Measurements from ENCODE around the gene GRB14.
"Not testable (repeated sequence)": the region's sequence is repeated elsewhere in the genome, so short reads cannot be mapped to it uniquely, and the experiment has no call there.

The GRB14 gene

DNA sequence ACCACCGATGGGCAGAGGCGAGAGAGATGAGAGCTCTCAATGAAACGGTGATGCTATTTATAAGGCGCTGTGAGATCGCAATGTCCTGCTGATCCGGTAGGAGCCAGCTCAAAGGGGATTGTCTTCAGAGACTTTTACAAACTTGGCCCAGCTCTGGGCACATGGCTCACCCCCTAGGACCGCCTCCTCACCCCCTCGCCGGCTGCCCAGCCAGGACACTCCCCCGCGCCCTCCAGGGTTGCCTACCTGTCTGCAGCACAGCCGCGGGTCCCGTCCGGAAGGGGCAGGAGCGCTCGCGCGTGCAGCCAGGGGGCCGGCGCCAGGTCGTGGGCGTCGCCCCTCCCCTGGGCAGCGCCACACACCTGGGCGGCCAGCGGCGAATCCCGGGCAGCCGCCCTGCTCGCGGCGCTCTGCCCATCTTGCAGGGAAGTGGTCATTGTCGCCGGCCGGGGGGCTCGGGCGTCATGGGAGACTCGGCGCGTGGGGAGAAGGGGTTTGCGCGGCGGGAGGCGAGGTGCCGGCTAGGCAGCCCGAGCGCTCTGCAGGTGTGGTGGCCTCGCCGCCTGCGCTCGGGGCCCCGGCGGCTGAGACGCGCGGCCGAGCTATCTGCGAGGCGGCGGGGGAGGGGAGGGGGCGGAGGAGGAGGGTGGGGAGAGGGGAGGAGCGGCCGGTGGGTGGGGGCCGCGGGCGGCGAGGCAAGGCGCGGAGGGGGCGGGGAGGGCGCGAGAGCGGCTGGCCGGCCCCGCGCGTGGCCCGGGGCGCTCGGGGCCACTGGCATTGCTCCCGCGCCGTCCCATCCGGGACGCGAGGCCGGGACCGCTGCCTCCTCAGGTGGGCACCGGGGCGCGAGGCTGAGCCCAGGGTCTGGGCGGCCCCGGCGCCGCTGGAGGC, at the start of gene GRB14:
GRB14 (minus strand) TSS at position 610 of the 891 bp plus-strand sequence; CDS start at position 437, 173 bp downstream.
- no peak for DNase-seq (ENCODE audit: low spot score)

DNA sequence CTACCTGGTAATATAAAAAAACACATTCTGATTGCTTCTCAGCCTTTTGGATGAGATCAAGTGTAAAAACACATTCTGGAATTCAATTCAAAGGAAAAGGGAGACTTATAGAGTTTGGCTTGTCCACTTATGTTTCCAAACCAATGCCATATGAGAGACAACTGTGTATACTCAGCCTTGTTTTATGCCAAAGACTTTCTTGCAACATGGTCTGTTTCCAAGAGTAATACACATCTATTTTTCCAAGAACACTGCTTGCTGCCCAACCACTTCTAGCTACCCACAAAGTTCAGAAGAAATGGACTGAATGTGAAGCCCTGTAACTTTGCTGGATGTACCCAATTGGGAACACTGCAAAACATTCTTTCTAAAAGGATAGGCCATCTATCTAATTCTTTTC, 48.0 kb upstream of the GRB14 start:
- DNase-seq (ENCODE audit: low spot score), result no peak

DNA sequence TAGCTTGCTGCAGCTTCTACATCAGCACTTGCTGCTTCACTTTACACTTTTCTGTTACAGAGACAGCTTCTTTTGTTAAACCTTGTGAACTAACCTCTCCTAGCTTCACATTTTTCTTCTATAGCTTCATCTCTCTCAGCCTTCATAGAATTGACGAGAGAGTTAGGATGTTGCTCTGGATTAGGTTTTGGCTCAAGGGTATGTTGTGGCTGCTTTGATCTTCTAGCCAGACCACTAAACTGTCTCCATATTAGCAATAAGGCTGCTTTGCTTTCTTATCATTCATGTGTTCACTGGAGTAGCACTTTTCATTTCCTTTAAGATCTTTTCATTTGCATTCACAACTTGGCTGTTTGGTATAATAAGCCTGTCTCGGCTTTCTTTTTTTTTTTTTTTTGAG, 46.3 kb upstream of the GRB14 start:
- no peak for DNase-seq (ENCODE audit: low spot score)

DNA sequence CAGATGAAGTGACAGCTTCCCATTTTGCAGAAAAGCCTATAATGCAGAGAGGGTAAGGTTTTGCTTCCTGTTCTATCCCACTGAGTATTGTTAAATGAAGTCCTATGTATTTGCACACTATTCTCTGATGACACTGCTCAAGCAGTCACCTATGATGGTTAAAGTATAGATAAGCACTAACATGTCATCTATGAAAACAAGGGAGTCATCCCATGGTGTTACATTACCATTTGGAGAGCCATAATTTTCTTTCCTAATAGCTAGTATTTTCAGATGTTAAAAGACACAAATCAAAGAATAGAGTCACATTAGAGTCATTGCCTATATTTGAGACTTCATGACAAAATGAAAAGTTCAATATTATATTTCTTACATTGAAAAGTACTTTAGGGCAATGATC, 42.8 kb upstream of the GRB14 start:
- DNase-seq (ENCODE audit: low spot score), result no peak

DNA sequence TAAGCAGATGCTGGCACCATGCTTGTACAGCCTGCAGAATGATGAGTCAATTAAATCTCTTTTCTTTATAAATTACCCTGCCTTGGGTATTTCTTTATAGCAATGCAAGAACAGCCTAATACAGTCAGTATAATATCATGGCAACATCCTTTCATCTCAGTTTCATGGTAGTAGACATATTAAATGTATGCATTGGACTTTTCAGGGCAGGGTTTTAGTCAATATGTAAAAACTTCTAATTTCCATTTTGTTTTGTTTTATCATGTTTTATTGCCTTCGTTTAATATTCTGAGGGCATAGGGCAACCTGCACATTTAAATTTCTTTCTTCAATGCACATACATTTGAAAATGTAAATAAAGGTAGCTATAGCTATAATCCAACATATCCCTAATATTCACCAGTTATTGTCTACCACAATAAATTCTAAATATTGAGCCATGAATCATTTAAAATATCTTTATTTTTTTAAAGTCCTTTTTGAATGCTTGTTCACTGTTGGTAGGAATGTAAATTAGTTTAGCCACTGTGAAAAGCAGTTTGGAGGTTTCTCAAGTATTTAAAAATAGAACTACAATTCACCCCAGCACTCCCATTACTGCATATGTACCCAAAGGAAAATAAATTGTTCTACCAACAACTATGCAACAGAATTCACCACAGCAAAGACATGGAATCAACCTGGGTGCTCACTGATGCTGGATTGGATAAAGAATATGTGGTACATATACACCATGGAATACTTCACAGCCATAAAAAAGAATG, 41.8 kb upstream of the GRB14 start:
- DNase-seq (ENCODE audit: low spot score), result no peak

DNA sequence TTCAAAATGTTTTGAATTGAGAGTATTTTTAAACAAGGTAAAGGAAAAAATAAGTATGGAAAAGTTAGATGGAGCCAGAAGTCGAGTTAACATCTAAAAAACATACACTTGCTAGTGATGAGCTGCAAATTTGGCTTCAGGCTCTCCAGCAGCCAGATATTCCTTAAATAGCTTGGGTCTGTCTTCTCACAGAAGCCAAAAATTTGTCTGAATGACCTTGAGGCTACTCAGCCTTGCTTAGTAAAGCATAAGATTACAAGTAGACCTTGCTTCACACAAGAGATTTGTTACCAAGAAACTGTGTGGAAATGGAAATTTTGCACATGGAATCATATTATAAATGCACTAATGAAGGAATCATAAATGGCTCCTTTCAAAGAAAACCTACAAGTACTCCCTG, 40.8 kb upstream of the GRB14 start:
- no peak for DNase-seq (ENCODE audit: low spot score)

DNA sequence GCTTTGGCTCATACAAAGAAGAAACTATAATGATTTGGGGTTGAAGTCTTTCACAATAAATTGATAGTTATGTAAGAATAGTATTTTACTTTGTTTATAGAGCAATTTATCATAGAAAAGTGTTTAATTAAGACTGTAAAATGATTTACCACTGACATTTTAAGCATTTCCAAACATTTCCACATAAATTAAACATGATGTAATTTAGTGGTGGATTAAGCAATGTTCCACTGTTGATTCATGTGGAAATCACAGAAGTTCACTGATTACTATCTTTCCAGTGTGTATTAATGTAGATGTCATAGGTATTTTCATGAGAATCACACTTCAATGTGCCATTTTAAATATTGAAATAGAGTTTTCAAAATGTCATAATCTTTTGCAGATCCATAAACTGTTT, 40.1 kb upstream of the GRB14 start:
- no peak for DNase-seq (ENCODE audit: low spot score)

DNA sequence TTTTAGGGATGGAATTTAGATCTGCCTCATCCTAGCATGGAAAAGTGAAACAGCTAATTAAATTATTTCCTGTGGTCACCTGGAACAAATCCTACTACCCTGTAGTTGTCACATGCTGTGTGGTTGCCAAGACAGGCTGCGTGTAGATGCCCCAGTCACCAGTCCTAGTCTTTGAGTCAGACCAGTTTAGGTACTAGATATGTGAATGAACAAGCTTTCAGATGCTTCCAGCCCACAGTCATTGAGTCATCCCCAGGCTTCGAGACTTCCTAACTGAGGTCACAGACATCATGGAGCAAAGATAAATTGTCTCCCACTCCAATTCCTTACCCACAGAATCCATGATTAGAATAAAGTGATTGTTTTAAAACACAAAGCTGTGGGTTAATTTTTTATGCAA, 35.8 kb upstream of the GRB14 start:
- no peak for DNase-seq (ENCODE audit: low spot score)

DNA sequence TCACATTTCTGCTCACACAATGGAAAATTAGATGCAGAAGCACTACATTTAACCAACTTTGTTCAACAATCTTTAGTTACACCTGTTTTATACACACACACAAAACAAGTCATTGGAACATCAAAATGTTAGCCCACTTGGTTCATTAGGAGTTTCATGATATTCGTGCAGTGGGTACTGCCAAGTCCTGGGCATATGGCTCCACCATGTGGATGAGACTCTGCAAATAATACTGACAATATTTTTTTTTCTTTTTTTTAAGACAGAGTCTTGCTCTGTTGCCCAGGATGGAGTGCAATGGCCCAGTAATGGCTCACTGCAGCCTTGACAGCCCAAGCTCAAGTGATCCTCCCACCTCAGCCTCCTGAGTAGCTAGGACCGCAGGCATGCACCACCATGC, 34.5 kb upstream of the GRB14 start:
- DNase-seq (ENCODE audit: low spot score), result no peak

DNA sequence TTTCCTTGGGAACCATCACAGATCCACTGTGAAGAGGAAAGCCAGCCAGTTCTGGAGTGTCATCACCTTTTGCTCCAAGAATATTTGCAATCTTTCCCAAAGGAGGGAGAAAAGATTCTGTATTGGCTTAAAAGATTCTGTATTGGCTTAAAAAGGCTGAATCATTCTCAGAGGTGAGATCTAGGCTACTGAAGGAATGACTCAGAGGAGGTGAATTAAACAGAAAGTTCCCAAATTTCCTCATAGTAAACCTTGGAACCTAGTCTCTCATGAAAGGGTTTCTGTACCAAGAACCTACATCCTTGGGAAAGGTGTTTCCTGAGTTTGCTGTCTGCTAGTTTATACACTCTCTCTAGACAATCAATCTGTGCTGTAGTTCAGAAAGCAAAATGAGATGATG, 34.1 kb upstream of the GRB14 start:
- no peak for DNase-seq (ENCODE audit: low spot score)

DNA sequence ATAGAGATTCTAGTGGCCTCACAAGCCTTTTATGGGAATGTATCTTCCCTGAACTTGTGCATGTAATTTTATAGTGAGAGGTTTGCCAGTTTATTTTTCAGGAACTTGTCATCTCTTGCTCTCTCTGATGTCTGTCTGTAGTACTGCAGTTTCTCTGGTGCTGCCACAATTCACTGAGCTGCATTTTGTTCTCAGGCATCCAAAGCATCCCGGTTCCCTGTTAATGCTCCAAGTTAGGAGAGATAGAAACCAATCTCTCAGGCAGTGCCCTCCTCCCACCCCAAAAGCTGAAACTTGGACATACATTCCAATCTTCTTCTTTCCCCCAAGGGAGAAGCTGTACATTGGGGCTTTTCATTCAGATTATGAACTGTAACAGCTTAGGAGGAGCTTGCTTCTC, 30.1 kb upstream of the GRB14 start:
- no peak for DNase-seq (ENCODE audit: low spot score)

DNA sequence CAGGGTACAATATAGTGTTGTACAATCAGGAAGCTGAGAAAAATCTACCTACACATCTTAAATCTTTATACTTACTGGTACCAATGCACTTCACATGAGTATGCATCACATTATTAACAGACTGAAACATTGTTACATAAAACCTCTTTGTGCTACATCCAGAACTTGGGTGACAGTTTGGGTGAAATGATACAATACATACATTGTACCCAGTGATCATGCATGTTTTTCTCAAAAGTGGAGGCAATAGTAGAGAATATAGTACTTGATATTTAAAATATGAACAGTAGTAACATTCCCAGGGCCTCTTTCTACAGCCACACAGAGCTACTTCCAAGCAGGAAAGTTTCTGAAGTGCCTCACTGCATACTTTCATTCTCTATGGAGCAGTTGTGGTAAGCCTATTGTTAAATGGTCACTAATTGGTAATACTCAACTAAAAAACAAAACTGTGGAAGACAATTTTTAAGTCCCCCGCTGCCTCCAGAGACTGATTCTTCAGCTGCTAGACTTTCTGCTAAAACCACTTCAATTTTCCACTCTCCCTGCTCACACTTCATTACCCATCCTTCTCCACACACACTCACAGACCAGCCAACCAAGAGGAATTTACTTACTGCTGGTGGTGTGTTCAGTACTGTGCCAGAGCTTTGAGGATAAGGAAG, 22.9 kb upstream of the GRB14 start:
- no peak for DNase-seq (ENCODE audit: low spot score)

DNA sequence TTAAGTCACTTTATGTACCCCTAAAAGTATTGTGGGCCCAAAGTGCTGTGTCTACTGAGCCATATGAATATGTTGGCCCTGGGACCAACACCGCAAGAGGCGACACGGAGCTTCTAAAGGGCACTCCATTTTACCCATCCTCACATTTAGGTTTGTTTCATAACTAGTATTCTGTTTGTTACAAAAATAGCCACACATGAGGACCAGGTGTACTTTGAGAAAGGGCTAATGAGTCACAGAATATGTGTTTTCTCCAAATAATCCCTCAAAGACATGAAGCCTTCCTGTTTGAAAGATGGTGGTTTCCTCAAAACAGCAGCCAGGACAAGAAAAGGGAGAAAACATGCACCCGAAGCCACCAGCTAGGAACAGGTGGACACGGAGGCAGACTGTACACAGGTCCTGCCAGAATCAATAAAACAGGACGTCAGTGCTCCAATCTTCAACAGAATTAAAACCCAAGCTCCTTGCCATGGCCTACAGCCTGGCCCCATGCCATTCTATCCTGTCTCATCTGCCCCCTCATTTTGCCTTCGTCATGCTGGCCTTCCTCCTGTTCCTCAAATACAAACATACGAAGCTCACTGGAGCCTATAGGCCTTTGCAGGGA, 21.8 kb upstream of the GRB14 start:
- no peak for DNase-seq (ENCODE audit: low spot score)

DNA sequence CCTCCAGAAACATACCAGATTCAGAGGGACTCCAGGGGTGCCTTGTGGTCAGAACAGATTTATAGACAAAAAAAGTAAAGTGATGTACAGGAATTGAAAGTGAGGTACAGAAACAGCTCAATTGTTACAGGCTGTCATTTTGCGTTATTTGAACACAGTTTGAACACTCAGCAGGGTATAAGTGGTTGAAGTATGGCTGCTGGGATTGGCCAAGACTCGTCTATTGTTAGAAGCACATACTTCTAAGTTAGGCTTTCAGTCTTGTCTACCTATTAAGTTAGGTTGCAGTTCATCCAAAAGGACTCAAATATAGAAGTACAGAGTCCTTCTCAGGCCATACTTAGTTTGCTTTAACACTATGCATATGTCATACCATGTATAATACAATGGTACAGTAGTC, 21.0 kb upstream of the GRB14 start:
- DNase-seq (ENCODE audit: low spot score), result no peak

DNA sequence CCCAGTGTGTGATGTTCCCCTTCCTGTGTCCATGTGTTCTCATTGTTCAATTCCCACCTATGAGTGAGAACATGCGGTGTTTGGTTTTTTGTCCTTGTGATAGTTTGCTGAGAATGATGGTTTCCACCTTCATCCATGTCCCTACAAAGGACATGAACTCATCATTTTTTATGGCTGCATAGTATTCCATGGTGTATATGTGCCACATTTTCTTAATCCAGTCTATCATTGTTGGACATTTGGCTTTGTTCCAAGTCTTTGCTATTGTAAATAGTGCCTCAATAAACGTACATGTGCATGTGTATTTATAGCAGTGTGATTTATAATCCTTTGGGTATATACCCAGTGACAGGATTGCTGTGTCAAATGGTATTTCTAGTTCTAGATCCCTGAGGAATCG, 7.0 kb upstream of the GRB14 start:
- not testable (repeated sequence) for DNase-seq (ENCODE audit: low spot score)

DNA sequence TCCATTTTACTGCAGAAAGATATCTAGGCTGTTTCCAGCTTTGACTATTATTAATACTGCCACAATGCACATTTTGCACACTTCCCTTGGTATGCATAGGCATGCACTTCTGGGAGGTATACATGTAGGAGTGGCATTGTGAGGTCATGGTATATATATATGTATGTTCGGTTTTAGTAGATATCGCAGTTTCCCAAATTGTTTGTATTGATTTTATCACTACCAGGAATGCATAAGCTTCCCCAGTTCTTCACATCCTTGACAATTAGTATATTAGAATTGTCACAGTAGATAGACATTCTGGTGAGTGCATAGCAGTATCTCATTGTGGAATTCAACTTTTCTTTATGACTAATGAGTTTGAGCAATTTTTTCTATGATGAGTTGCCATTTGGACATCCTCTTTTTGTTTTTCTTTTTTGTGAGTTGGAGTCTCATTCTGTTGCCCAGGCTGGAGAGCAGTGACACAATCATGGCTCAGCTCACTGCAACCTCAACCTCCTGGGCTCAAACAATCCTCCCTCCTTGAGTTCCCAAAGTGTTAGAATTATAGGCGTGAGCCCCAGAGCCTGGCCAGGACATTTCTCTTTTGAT, 4.2 kb upstream of the GRB14 start:
- DNase-seq (ENCODE audit: low spot score), result no peak

DNA sequence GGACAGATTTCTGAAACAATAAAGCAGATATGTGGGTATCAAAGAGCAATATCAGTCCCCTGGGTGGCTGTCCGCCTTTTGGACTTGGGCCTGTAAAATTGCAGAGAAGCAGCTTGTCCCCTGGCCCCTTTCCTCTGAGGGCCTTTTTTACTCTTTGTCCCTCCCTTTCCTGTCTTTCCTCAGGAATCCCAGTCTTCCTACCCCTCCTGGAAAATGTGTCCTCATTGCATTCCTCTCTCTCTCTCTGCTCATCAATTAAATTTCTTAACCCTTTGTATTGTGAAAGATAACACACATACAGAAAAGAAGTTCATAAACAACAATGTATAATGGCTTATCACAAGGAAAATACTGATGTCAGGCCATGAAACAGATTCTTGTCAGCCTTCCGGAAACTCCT, 3.0 kb upstream of the GRB14 start:
- DNase-seq (ENCODE audit: low spot score), result no peak

DNA sequence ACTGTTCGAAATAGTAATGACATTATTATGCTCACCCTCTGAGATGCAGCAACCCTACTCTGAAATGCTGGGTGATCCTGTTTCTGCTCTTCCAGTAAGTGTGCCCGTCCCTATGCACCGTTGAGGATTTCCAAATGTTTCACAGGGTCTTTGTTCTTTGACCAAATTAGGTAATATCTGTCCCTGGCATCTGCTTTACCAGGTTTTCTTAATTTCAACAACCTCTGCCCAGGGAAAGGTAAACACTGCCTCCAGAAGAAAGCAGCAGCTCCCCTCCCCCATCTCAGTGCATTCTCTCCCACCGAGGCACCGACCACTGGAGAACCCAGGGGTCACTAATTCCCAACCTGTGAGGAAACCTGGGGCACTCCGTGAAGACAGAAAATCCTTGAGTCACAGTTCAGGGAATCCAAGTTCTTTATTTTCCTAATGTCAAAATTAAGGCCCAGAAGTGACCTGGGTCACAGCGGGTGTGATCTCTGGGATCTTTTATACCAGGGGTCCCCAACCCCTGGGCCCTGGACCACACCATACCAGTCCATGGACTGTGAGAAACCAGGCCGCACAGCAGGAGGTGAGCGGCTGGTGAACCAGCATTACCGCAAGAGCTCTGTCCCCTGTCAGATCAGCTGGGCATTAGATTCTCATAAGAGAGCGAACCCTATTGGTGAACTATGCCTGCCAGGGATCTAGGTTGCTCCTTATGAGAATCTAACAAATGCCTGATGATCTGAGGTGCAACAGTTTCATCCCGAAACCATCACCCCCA, 1.2 kb upstream of the GRB14 start:
- DNase-seq (ENCODE audit: low spot score), result no peak

DNA sequence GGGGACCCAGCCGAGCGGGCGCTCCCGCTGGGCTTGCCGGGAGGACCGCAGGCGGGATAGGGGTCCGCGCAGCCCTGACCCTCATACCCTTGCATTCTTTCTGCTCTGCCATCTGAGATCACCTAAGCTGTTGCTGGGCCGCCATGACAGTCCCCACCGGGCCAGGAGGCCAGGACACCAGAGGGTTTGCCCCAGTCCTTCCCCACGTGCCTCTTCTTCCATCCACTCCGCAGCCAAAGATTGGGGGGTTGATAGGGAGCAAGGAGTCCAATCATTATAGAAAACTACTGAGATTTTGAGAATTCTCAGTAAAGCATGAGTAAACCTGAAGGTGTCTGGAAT, 453 bp upstream of the GRB14 start:
- DNase-seq (ENCODE audit: low spot score), result no peak

DNA sequence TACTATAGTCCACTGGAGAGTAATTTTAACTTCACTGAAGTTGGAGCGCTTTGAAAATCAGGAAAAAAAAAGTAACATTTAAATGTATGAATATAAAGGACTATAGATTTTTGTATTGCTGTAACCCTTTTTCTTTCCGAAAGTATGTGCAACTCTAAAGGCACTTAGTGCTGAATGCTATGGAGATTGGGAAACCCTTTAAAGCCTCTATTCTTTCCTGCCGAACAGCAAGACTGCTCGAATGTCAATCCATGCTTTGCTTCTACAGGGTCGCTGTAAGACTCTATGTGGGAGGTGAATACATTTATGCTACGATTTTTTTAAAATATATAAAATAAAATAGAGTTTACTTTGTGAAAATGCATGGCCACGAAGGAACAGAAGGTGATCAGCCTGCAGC, 825 bp downstream of the GRB14 start:
- no peak for DNase-seq (ENCODE audit: low spot score)

DNA sequence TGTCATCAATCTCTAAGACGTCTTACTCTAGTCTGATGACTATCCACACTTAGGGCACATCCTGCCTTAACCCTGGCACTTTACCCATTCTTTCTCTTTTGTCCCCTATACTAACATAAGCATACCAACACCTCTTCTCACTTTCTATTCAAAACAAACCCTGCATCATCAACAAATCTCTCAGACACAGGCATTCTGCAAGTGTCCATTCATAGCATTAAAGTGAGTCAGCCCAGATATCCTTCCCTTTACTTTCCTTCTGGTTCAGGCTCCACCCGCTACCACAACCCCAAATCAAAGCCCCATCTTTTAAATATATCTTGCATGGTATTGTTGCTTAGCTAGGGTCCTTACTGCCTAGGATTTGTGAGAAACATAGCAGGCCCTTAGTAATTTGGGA, 3.8 kb downstream of the GRB14 start:
- no peak for DNase-seq (ENCODE audit: low spot score)
